ENCODE measurements around the gene TP53AIP1. TPM values are rescaled to one million over a fixed set of nuclear protein-coding genes. Genes with fewer than 3 reads are reported as not detected.

Gene TP53AIP1
- total RNA-seq, 1 donor from 2014 or later = not detected

DNA sequence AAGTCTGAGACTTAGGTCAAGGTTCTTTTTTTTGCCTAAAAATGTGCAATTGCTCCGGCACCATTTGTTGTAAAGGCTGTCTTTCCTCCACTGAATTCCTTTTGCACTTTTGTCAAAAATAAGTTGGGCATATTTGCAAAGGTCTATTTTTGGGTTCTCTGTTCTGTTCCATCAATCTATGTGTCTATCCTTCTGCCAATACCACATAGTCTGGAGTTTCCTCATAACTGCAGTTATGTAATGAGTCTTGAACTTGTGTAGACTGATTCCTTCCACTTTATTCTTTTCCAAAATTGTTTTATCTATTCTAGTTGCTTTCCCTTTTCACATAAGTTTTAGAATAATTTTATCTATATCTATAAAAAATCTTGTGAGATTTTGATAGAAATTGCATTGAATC is 44.8 kb downstream of the TP53AIP1 start:
- intact Hi-C loops (cut with DNase I) = no loop called here
- DNase-seq (ENCODE audit: low spot score) (no peak), ATAC-seq (no peak)

DNA sequence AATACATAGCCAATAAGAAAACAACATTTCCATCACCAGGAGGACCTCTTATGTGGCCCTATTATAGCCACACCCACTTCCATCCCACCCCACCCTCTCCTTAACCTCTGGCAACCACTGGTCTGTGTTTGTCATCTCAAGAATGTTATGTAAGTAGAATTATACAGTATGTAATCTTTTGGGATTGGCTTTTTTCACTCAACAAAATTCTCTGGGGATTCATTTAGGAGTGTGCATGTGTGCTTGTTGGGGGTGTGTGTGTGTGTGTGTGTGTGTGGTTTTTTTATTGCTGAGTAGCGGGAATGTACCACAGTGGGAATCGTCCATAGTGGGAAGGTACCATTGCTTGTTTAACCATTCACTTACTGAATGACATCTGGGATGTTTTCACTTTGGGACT is 46.3 kb downstream of the TP53AIP1 start:
- intact Hi-C loops (cut with DNase I) = no loop called here
- no peak for ATAC-seq
- DNase-seq (ENCODE audit: low spot score) = no peak

DNA sequence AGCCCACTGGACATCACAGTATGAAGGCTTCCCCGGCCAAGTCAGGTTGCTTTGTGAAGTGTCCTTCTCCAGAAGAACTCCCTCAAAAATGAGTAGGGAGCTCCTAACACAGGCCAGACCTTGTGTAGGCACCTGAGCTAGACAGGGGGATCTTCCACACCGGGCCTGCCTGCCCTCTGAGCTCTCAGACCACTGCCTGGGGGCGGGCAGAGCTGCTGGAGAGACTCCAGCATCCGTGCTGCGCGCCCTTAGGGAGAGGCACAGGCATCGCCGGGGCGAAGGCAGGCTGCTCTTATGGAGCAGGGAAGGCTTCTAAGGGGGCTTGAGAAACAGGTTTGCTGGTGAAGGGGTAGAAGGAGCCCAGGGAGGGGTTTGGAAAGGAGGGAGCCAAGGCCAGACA is 47.1 kb downstream of the TP53AIP1 start:
- intact Hi-C loops (cut with DNase I) = no loop called here
- DNase-seq (ENCODE audit: low spot score) (no peak), ATAC-seq (no peak)

DNA sequence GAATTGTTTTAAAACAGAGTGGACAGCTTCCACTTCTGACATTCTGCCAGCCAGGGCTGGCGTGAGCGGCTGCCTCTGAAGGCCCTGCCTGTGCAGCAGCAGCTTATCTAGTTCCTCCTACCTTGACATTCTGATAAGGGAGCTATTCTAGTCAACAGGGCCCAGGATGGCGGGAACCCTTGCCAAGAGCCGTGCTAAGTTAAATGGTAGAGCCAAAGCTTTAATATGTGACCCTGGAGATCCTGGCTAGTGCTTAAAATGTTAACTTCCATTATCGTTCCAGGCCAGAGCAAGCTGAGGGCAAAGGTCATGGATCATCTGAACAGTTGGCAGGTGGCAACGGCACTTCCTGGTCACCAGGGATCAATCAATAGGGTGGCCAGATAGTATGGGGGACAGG is 48.0 kb downstream of the TP53AIP1 start:
- intact Hi-C loops (cut with DNase I) = no loop called here
- no peak for ATAC-seq
- no peak for DNase-seq (ENCODE audit: low spot score)

DNA sequence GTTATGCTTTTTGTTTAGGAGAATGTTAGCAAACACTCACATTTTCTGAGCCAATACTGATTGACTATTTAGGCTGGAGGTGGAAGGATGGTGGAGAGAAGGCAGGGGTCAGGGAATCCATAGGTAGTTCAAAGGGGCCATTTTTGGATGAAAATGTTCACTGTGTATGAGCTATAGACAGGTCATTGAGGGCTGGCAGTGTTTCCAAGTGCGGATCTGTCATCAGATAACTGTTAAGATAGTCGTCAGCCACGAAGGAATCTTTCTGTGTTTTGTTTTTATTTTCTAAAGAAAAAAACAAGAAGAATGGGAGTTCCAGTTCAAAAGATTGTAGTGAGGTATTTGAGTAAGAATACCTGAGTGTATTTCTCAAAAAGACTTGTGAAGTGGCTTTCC is 48.4 kb downstream of the TP53AIP1 start:
- ATAC-seq (no peak), DNase-seq (ENCODE audit: low spot score) (no peak)
- intact Hi-C loops (cut with DNase I) = no loop called here

DNA sequence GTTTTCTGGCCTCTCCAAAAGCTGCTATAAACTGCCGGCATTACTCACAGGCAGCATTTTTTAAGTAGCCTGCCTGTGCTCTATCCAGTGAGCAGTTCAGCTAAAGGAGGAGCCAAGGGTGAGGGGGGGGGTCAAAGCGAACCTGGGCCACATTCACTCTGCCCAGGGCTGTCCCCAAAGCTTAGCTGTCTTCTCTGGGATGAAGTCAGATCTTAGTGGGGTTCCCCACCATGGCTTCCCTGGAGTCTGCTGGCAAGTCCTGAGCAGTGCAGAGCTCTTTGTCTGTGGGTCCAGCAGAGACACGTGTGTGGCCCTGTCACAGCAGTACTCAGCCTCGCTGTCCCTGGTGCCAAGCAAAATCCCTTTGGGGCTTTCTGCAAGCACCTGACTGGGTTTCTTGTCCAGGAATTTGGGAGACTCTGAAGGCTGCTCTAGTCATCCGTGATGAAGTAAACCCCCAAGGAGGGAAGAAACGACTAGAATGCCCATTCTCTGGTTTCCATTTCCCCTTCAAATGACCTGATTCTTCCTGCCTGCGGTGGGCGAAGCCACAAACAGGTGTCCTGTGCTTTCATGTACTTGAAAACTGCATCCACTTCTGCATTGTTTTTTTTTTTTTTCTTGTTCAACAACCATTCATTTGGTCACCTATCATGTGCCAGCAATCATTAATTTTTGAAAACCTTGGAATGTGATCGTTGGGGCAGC is 48.9 kb downstream of the TP53AIP1 start:
- no peak for ATAC-seq
- no peak for DNase-seq (ENCODE audit: low spot score)
- intact Hi-C loops (cut with DNase I) = no loop called here

DNA sequence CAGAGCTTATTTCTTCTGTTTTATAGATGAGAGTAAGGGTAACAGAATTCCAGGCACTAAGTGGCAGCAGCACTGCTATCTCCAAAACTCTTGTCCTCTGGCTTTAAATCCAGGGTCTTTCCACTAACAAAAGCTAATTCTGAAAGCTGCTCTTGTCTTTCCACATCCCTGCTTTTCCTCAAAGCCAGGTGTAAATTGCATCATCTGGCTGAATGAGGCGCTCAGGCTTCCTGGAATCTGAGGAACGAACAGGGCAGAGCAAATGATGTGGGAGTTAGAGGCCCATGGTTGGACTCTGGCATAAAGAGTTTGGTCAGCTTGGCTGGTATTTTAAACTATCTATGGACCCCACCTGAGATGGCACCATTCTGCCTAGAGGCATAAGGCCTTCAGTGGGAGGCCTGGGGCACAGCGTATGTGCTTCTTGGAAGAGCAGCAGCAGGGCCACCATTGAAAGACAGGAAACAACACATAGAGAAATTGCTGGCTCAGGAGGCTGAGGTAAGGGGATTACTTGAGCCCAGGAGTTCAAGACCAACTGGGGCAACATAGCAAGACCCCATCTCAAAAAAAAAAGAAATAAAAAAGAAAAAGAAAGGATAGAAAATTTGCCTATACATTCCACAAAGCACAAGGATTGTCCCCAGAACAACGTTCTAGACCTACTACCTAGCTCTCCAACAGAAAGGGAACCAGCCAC is 49.7 kb downstream of the TP53AIP1 start:
- DNase-seq (ENCODE audit: low spot score) = no peak
- ATAC-seq = no peak
- intact Hi-C loops (cut with DNase I) = no loop called here

DNA sequence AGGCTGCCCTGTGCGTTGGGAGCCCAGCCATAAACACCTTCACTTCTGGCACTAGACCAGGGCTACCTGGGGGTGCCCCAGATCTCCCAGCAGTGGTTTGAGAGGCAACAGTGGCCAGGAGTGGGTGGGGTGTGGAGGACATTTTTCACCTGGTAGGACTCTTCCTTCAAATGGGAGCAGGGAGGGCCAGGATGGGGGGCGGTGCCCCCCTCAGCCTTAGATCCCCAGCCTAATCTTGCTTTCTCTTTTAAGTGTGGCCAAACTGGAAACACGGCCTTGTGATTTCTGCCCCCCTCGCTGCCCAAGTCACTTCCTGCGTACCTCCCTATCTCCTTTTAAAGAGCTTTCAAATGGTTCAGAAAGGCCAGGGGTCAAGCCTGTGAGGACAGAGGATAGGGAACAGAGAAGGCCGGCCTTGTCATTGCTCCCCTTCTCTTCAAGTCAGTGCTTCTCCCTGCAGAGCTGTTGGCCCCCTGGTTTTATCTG is 50.7 kb downstream of the TP53AIP1 start:
- ATAC-seq (no peak), DNase-seq (ENCODE audit: low spot score) (no peak)
- intact Hi-C loops (cut with DNase I) = no loop called here

DNA sequence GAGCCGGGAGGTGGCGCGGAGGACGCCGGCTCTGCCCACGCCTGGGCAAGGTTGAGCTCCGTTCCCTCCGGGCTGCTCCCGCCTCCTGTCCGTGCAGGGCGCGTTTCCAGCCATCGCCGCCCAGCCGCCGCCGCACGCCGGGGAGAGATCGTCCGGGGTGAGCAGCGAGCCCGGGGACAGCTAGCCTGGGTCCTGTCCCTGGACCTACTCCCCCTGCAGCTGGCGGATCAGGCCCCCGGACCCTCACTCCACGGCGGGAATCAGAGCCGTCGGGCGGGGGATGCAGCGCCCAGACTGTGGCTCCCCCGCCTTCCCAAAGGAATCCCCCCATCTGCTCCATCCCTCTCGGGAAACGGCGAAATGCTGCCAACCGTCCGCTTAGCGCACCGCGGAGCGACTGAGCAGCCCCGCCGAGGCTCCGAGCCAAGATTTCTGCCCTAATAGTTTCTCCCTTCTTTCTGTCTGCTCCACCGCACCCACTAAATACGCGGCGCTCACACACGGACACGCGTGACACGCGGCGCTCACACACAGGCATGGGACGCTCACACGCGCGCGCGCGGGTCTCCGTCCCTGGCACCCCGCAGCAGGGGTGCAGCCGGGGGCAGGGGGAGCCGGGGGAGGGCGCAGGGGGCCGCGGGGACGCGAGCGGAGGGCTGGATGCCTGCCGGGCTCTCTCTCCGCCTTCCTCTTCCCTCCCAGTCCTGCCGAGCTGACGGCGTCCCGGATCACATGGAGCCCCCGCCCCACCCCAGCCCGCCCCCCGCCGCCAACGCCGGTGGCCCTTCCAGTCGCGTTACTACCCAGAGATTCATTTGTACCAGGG is 51.9 kb downstream of the TP53AIP1 start, which contains the start of gene KCNJ5:
KCNJ5 (plus strand) TSS at position 814 of the 826 bp plus-strand sequence. CDS start 19,918 bp downstream, outside the sequence.
- ATAC-seq (peak; percentile 66), DNase-seq (ENCODE audit: low spot score) (no peak)
- intact Hi-C loops (cut with DNase I) = no loop called here

DNA sequence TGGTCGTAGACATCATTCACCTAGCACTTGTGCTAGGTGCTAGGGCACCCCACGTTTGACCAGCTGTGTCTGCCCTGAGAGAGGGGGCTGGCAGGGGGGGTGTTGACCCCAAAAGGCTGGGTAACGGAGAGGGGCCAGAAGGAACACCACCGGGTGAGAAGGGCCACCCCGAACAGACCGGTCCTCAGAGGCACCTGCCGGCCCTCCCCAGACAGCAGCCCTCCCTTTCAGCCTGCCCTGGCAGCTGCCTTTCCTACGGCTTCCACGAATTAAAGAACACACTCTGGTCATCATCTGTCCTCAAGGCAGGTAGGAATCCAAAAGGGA is 52.5 kb downstream of the TP53AIP1 start:
- no peak for ATAC-seq
- intact Hi-C loops (cut with DNase I) = no loop called here
- DNase-seq (ENCODE audit: low spot score) = no peak

DNA sequence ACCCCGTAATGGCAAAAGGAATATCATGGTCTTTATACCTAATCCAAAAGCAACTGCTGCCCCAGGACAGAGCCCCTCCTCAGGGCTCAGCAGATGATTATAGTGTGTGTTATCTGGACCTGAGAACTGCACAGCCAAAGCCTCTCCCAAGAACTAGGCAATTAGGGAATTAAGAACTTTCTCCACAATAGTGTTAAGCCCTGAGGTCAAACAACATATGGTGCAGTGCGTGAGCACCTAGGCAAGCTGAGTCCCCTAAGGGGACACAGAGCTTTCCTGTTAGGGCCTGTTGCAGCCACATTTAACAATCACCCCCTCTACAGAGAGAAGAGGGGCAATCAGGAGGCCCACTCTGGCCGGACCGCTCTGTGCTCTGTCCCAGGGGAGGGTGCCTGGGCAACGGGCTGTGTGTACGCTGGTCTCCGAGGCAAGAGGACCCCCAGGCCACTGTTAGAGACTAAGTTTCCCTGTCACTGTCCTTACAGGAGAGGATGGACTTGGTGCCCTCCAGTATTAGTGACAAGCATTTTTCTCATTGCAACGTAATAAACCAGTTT is 52.9 kb downstream of the TP53AIP1 start:
- intact Hi-C loops (cut with DNase I) = loop anchor here (10.0 kb wide), 1 partner anchor 65 kb away; no protein-coding TSS in a partner anchor
- no peak for DNase-seq (ENCODE audit: low spot score)
- no peak for ATAC-seq

DNA sequence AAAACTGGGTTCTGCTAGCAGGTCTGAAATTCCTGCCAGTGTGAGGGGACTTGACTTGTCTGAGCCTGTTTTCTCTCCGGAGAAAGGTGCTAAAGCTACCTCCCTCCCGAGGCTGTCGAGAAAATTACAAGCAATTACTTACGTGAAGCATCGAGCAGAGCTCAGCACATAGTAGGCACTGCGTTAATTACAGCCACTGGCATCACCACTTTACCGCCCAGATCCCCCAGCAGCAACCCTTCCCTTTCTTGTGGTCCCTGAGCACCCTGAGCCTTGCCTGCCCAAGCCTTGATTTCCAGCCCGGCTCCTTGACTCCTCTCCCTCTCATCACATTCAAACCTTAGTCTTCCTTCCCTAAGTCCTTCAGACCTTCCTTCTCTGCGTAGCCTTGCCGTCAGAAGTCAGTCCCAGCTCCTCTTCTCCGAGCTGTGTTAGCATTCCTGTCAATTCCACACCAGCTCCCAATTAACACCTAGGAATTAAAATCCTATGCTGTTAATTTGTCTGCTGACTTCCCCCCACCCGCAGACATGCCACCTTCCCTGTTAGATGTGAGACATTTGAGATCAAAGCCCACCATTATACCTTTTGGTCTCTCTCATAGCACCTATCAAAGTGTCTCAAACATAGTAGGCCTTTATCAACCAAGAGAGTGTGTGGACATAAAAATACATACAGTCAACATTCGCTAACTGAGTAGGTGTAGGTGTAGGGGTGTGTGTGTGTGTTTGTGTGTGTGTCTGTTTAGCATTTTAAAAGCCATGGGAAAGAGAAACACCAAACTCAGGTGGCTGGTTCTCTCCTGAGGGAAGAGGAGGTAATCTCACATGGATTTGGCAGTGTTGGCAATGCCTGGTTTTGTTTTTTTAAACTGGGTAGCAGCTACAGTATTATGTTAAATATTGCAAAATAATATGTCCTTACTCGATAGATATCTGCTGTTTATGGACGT is 54.4 kb downstream of the TP53AIP1 start:
- intact Hi-C loops (cut with DNase I) = loop anchor here (10.0 kb wide), 1 partner anchor 66 kb away; no protein-coding TSS in a partner anchor
- no peak for ATAC-seq

DNA sequence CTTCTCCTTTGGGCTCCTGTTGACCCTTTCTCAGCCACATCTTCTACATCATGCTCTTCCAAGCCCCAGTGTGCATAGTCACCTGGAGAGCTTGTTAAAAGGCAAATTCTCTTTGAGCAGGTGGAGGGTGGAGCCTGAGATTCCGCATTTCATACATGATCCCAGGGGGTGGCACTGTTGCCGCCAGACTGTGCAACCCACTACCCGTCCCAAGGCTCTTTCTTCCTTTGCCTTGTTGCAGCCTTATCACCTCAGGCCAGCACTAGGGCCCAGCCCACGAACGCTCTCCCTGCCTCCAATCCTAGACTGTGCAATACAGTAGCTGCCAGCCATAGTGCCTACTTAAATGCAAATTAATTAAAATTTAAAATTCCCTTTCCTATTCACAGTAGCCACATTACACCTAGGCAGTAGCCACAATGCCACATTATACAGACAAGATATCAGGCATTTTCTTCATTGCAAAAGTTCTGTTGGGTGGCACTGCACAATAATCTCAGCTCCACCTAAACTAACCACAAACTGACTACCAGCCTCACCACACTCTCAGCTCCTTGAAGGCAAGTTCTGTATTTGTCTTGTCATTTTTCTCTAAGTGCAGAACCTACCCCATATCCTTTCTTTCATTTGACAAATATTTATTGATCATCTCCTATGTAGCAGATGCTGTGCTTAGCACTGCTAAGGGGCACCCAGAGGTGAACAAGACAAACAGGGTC is 56.1 kb downstream of the TP53AIP1 start:
- DNase-seq (ENCODE audit: low spot score) (no peak), ATAC-seq (no peak)
- intact Hi-C loops (cut with DNase I) = loop anchor here (10.0 kb wide), 1 partner anchor 68 kb away; no protein-coding TSS in a partner anchor

More for the DNA sequence above, 54.4 kb downstream of the TP53AIP1 start:
- DNase-seq (ENCODE audit: low spot score) = no peak

Other genes with a start within 250 kb of the TP53AIP1 start
- 46.4 TPM for gene FLI1, start 248.8 kb downstream of the TP53AIP1 start, total RNA-seq
- gene KCNJ1, start 75.6 kb downstream of the TP53AIP1 start, total RNA-seq = 0.13 TPM
- gene KCNJ5, start 51.5 kb downstream of the TP53AIP1 start, total RNA-seq = 2.5 TPM
- 36.8 TPM for gene ARHGAP32, start 249.5 kb upstream of the TP53AIP1 start, total RNA-seq